Activated gamma-delta T cell treated with anti-CD3 and anti-CD28 coated beads, Interleukin-2, amount 50 U/mL, for 16 hours (primary cell): ENCODE results near the gene AGPAT3.

Source experiments
- DNase-seq: peaks from one replicate; pipeline ENCODE4 v3.0.0-alpha.2; 2020; ENCODE audit warnings: low read depth

AGPAT3 gene

DNA sequence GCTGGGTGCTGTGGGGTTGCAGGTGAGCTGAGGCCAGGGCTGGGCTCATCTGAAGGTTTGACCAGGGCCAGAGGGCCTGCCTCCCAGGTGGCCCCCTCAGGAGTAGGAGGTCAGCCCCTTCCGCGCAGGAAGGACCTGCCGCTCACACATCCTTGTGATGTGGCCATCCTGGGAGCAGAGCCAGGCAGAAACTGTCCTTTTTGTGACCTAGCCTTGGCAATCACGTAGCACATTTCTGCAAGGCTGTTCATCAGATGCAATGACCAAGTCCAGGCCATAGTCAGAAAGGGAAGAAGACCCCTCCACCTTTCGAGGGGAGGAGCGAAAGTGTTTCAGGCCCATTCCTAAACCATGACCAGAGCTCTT, 91.6 kb downstream of the AGPAT3 start:
- DNase-seq, result no peak

- DNase-seq, result no peak
Observed at GRCh38 chr21:43957128-43957571, 92.1 kb downstream of the AGPAT3 start.

- DNase-seq, result no peak
Observed at GRCh38 chr21:43957611-43958362, 92.8 kb downstream of the AGPAT3 start.

- no peak for DNase-seq
Observed at GRCh38 chr21:43958364-43959158, 93.5 kb downstream of the AGPAT3 start.

DNA sequence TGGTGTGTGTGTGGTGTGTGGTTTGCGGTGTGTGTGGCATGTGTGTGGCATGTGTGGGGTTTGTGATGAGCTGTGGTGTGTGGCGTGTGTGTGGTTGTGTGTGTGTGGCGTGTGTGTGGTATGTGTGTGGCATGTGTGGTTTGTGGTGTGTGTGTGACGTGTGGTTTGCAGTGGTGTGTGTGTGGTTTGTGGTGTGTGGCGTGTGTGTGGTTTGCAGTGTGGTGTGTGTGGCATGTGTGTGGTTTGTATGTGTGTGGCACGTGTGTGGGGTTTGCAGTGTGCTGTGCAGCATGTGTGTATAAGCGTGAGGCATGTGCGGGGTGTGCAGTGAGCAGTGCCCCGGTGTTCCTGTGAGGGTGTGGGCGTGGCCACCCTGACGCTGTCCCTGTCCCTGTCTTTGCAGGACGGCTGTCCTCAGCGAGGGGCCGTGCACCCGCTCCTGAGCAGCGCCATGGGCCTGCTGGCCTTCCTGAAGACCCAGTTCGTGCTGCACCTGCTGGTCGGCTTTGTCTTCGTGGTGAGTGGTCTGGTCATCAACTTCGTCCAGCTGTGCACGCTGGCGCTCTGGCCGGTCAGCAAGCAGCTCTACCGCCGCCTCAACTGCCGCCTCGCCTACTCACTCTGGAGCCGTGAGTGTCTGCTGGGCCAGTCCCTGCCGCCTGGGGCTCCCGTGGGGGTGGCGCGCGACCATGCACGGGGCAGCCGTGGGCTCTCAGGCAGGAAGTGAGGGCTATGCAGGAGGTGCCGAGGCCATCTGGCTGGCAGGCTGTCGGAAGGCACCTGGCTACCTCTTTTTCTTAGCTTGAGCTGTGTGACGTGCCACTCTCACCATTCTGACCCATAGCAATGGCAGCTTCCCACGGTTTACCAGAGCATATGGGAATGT, 94.5 kb downstream of the AGPAT3 start:
- no peak for DNase-seq

GRCh38 chr21:43961382-43961909, 96.4 kb downstream of the AGPAT3 start:
- DNase-seq, result no peak

GRCh38 chr21:43965911-43966585, 101.0 kb downstream of the AGPAT3 start:
- DNase-seq, result no peak

- no peak for DNase-seq
Observed at GRCh38 chr21:43966946-43967512, 102.0 kb downstream of the AGPAT3 start.

GRCh38 chr21:43967981-43968380, 103.0 kb downstream of the AGPAT3 start:
- no peak for DNase-seq

DNA sequence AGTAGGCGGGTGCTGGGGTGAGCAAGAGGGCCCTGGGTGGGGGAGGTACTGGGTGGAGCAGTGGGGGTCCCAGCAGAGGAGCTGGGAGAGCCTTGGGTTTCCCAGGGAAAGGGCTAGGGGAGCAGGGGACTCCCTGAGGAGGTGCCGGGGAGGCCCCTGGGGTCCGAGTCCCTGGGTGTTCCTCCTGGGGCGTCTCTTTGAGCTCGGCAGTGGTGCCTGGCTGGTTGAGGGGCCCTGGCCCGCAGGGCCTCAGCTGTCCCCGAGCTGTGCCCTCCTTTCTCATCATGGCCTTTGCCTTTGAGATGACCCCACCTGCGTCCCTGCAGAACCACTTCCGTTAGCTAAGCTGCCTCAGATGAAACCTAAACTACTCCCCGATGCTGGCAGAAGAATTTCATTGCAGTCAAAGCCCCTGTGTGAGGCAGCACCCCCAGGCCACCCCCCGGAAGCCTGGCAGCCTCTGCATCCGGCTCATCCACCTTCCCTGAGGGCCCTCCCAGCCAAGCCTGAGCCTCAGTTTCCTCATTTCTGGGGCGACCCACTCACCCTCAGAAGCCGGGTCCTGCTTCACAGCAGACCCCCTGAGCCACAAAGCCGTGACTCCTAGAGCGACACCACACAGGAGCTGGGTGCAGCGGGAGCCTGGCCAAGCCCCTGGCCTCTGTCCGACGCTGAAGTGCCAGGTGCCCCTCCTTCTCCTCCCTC, 103.5 kb downstream of the AGPAT3 start:
- DNase-seq, result no peak

DNA sequence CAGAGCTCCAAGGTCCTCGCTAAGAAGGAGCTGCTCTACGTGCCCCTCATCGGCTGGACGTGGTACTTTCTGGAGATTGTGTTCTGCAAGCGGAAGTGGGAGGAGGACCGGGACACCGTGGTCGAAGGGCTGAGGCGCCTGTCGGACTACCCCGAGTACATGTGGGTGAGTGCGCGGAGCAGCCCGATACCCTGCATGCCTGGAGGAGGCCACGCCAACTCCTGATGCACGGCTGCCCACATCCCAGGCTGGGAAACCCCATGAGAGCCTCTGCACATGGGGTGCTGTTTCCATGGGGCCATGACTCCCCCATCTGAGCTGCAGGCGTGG, 104.1 kb downstream of the AGPAT3 start:
- DNase-seq, result no peak

DNA sequence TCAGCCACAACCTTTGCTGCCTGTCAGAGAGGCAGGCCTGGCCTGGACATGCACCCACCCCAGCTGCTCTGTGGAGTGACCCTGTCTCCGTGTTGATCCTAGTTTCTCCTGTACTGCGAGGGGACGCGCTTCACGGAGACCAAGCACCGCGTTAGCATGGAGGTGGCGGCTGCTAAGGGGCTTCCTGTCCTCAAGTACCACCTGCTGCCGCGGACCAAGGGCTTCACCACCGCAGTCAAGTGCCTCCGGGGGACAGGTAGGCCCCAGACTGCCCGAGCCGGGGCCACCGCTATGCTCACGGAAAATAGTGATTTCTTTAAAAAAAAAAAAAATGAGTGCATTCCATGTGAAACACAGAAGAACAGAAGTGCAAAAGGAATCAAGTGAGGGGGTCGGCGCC, 105.5 kb downstream of the AGPAT3 start:
- no peak for DNase-seq

- DNase-seq, result no peak
Observed at GRCh38 chr21:43971201-43971991, 106.4 kb downstream of the AGPAT3 start.

DNA sequence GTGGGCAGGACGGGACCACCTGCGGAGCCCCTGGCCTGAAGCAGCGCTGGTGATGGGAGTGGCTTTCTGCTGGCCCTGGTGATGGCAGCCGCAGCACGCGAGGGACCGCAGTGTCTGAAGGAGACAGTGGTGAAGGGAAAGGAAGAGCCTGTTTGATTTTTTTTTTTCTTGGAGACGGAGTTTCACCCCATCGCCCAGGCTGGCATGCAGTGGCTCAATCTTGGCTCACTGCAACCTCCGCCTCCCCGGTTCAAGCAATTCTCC, 106.9 kb downstream of the AGPAT3 start:
- DNase-seq, result no peak

DNA sequence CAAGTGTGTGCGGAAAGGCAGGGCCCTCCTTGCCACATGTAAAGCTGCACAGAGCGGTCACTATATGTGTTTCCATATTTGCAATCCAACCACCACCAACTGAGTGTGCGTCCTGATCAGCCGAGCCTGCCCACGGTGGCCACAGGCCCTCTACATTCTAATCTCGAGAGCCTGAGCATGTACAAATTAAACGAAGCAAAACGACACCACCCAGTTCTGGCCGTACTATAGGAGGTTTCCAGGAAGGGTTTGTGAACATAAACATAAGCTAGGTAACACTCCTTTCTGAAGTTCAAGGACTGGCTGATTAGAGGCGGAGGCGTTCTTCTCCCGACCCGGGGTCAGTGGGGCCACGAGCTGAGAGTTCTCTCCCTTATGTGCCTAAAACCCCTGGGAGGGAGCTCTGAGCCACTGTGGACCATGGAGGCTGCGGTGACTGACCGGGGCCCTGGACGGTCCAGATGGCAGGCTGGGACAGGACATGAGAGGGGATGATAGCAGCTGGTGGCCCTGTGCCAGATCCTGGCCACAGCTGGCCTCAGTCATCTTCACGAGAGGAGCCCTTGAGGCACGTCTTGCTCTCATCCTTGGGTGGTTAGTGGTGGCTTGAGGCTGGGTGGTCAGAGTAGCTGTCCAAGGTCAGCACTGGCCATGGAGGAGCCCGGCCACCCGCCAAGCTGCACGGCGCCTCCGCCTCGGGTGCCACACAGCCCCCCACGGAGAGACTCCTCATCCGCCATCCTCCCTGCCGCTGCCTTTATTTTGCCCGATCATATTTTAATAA, 108.0 kb downstream of the AGPAT3 start:
- DNase-seq, result no peak

DNA sequence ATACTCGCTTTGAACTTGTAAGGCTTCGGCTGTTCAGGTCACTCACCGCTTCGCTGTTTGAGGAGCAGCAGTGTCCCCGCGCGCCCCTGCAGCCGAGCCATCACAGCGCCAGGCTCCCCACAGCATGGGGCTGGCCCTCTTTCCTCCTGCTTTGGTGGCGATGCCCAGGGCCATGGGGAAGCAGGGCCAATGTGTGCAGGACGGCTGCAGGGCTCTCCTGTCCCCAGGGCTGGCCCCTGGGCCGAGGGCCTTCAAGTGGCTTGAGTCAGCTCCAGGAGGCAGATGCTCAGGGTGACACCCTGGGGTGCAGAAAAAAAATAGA, 108.6 kb downstream of the AGPAT3 start:
- DNase-seq, result no peak

DNA sequence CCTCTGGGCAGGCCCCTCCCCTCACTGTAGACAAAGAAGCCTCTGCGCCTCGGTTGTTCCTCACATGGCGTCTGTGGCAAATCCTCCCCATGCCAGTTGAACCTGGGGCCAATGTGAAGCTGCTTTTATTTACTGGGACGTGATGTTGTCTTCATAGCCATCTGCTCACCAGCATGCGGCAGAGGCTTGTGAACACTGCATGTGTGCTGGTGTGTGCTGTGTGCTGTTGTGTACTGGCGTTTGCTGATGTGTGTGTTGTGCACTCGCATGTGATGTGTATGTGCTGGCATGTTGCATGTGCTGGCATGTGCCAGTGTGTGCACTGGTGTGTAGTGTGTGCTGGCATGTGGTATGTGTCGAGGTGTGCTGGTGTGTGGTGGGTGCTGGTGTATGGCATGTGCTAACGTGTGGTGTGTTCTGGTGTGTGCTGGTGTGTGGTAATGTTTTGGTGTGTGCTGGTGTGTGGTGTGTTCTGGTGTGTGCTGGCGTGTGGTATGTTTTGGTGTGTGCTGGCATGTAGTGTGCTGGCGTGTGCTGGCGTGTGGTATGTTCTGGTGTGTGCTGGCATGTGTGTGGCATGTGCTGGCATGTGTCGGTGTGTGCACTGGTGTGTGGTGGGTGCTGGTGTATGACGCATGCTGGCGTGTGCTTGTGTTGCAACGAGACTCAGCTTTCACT, 109.9 kb downstream of the AGPAT3 start:
- no peak for DNase-seq

DNA sequence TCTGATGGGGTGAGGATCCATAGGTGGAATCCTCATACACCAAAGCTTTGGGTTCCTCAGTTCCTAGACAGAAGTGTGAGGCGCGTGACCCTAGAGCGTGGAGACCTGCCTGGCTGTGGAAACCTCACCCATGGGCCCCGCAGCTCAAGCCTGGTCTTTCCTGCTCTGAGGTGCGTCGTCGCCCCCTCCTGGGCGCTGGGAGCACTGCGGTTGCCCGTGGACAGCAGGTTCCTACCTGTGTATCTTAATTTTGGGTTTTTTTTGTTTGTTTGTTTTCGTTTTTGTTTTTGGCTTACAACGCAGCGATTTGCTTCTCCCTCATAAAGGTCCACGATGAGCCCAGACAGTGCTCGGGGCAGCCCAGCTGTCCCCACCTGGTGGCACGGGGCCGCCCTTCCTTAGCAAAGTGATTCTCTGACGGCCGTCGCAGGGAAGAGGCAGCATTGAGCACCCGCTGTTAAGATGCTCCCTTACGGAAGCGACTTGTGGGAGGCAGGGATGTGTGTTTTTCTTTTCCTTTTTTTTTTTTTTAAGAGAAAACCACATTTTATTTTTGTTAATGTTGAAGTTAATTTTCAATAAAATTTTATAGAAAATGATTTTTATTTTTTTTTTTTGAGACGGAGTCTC, 110.6 kb downstream of the AGPAT3 start:
- DNase-seq, result peak; percentile 75

GRCh38 chr21:43976661-43977060, 111.6 kb downstream of the AGPAT3 start:
- no peak for DNase-seq
